GM13977 (cell line): Measurements from ENCODE around the gene OR2A5.

Experiments
- DNase-seq: peaks from one replicate; pipeline ENCODE4 v3.0.0; 2012; ENCODE audit warnings: low spot score
- CTCF ChIP-seq: IDR thresholded peaks from 2 replicates; pipeline ENCODE4 v1.5.1; 2012; ENCODE audit warnings: mild to moderate bottlenecking, control low read depth; ENCODE audit not compliant: insufficient read depth; ENCODE audit errors: extremely low read depth, missing control alignments
- in situ Hi-C: fragments of 300-500 bp; cut with MboI; formaldehyde crosslinking; loops from one replicate; pipeline ENCODE4 v1.12.0; 2022; ENCODE audit warnings: low sequenced_read_pairs, low pct_unique_long_range_greater_than_20kb, mixed read lengths, inconsistent platforms; ENCODE audit not compliant: unreplicated experiment

The OR2A5 gene

GRCh38 chr7:144105211-144105610 lies 56.5 kb downstream of the OR2A5 start:
- TF ChIP-seq CTCF: no peak
- no peak for DNase-seq
- in situ Hi-C loops: no loop called here
